Breast epithelium (tissue), 4 donors: ENCODE measurements around the gene PAPSS2. TPM values are rescaled to one million over a fixed set of nuclear protein-coding genes. Genes with fewer than 3 reads are reported as not detected.
A peak's percentile ranks its signal among the peaks of the same experiment; 100 is the strongest.

Experiments
- DNase-seq, 2 donors: peaks; one replicate each; pipeline ENCODE4 v3.0.0-alpha.2; 2019; ENCODE audit warnings: low spot score in 2 of 2
- H3K27ac ChIP-seq, 2 donors: fragments of 200-600 bp; sonication (generic) in 1 of 2; one replicate each; pipeline ENCODE4 v1.5.1; 2016 to 2019; ENCODE audit warnings: mild to moderate bottlenecking in 1 of 2
- H3K27me3 ChIP-seq, 2 donors: fragments of 200-600 bp; sonication (generic) in 1 of 2; one replicate each; pipeline versions ENCODE4 v1.5.1 to v1.6.0; 2017 to 2019; ENCODE audit warnings: control low read depth in 1 of 2, mild to moderate bottlenecking in 1 of 2
- H3K36me3 ChIP-seq: fragments of 200-600 bp; one replicate; pipeline ENCODE4 v1.5.1; 2019
- H3K4me1 ChIP-seq, 2 donors: fragments of 200-600 bp; sonication (generic); one replicate each; pipeline ENCODE4 v1.5.1; 2016 to 2019; ENCODE audit warnings: control low read depth in 1 of 2
- H3K4me3 ChIP-seq, 3 donors: fragments of 200-600 bp; sonication (generic); 1 replicate in 2 of 3; 2 replicates in 1 of 3; pipeline ENCODE4 v1.5.1; 2016 to 2019; ENCODE audit warnings: mild to moderate bottlenecking in 3 of 3, moderate library complexity in 2 of 3
- H3K9me3 ChIP-seq, 2 donors: fragments of 200-600 bp; sonication (generic) in 1 of 2; one replicate each; pipeline ENCODE4 v1.5.1; 2016 to 2019; ENCODE audit warnings: control low read depth in 1 of 2
- POLR2A ChIP-seq: fragments of 450-650 bp; IDR thresholded peaks from one replicate; pipeline ENCODE4 v1.6.1; 2016; ENCODE audit warnings: antibody characterized with exemption, mild to moderate bottlenecking, moderate library complexity
- POLR2AphosphoS5 ChIP-seq, 3 donors: sonication (generic); formaldehyde crosslinking; IDR thresholded peaks; one replicate each; pipeline ENCODE4 v1.6.1; 2017; ENCODE audit warnings: antibody characterized with exemption in 3 of 3
- intact Hi-C: fragments of 100-400 bp; cut with DNase I; formaldehyde crosslinking; loops from one replicate; pipeline ENCODE4 v1.15.1; 2023; ENCODE audit warnings: low total_unique reads
- total RNA-seq, 3 donors: library from RNA; depleted of rRNA; stranded (reverse); fragments of >200 nt; gene quantifications; one replicate each; pipeline ENCODE4 v1.1.0, GENCODE V29; 2016
- TF ChIP-seq, protein P1 (sequence below), 3 donors: fragments of 450-650 bp; IDR thresholded peaks; one replicate each; pipeline ENCODE4 v1.5.1; 2016 to 2017; ENCODE audit warnings: antibody characterized with exemption in 3 of 3, mild to moderate bottlenecking in 3 of 3, moderate library complexity in 3 of 3

PAPSS2 gene
- total RNA-seq, 3 donors from 2014 or later, result 21.1 to 33.8 (median 27.2) TPM

DNA sequence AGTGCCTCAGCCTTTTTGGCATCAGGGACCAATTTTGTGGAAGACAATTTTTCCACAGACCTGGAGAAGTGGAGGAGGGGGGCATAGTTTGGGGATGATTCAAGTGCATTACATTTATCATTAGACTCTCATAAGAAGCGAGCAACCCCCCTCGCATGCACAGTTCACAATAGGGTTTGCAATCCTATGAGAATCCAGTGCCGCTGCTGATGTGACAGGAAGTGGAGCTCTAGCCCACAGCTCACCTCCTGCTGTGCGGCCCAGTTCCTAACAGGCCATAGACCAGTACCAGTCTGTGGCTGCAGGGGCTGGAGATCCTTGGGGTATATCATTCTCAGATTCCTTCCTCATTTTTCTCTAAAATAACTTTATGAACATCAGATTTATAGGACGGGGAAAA is 107.6 kb downstream of the PAPSS2 start:
- intact Hi-C loops, result no loop called here
- Histone ChIP-seq H3K36me3 (no peaks in the 10 kb centered on the region), H3K4me1 (no peaks in the 10 kb centered on the region), H3K27ac (no peak overlapping the region), H3K4me3 (no peak overlapping the region), H3K9me3 (no peaks in the 10 kb centered on the region), H3K27me3 (no peaks in the 10 kb centered on the region)
- no peak for TF ChIP-seq POLR2A
- TF ChIP-seq, protein P1, sequence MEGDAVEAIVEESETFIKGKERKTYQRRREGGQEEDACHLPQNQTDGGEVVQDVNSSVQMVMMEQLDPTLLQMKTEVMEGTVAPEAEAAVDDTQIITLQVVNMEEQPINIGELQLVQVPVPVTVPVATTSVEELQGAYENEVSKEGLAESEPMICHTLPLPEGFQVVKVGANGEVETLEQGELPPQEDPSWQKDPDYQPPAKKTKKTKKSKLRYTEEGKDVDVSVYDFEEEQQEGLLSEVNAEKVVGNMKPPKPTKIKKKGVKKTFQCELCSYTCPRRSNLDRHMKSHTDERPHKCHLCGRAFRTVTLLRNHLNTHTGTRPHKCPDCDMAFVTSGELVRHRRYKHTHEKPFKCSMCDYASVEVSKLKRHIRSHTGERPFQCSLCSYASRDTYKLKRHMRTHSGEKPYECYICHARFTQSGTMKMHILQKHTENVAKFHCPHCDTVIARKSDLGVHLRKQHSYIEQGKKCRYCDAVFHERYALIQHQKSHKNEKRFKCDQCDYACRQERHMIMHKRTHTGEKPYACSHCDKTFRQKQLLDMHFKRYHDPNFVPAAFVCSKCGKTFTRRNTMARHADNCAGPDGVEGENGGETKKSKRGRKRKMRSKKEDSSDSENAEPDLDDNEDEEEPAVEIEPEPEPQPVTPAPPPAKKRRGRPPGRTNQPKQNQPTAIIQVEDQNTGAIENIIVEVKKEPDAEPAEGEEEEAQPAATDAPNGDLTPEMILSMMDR (IDR thresholded peaks at IDR 0.05), result no peak
- TF ChIP-seq POLR2AphosphoS5 (IDR thresholded peaks at IDR 0.05), result no peak
- no peak for DNase-seq

DNA sequence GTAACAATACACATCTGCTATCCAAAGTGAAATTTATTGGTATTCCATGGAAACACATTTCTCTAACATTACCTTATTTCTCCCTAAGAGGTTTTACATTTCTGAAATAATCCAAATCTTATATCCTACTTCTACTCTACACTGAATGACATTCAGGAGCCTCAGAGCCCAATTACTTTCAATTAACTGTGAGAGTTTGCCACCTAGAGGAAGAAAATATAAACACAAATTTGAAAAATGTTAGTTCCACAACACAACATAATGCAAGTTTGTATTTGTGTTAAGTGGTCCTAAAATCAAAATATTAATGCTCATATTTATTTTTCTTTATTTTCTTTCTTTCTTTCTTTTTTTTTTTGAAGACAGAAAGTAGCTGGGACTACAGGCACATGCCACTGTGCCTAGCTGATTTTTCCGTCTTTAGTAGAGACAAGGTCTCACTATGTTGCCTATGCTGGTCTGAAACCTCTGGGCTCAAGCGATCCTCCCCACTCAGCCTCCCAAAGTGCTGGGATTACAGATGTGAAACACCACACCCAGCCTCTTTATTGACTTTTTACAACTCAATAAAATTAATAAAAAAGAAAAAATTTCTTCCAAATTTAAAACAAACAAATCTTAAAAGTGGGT is 112.3 kb downstream of the PAPSS2 start:
- H3K36me3 ChIP-seq, result no peaks in the 10 kb centered on the region
- TF ChIP-seq POLR2AphosphoS5 (IDR thresholded peaks at IDR 0.05), result no peak
- TF ChIP-seq, protein P1 (IDR thresholded peaks at IDR 0.05), result peak; percentile 42 to 58 (median 48)
- no peak for TF ChIP-seq POLR2A
- H3K27me3 ChIP-seq, result no peaks in the 10 kb centered on the region
- intact Hi-C loops, result loop anchor here (10.0 kb wide), 1 partner anchor 763 kb away; no protein-coding TSS in a partner anchor
- no peak overlapping the region for H3K27ac ChIP-seq
- H3K4me1 ChIP-seq, result no peaks in the 10 kb centered on the region
- no peak for DNase-seq
- no peak overlapping the region for H3K4me3 ChIP-seq
- no peaks in the 10 kb centered on the region for H3K9me3 ChIP-seq

DNA sequence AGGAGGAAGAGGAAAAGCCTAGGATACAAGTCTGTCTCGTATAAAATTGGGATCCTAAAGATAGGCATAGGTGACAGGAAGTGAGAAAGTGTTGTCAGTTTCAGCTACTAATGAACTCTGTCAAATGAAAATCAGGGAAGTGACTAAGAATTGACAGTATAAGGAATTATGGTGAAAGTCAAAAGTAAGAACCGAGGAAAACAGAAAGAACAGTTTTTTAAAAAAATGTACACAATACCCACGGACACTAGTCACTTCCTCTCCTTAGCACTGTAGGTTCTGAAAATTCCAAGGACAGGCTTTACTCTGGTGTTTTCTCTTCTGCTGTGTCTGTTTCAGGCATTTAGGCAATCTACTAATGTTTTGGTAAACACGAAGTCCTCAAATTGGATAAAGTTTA is 116.1 kb downstream of the PAPSS2 start:
- Histone ChIP-seq H3K4me3 (no peak overlapping the region), H3K27ac (no peak overlapping the region), H3K9me3 (no peaks in the 10 kb centered on the region), H3K27me3 (no peaks in the 10 kb centered on the region), H3K36me3 (no peaks in the 10 kb centered on the region), H3K4me1 (no peaks in the 10 kb centered on the region)
- TF ChIP-seq POLR2AphosphoS5 (IDR thresholded peaks at IDR 0.05), result no peak
- no peak for TF ChIP-seq POLR2A
- TF ChIP-seq, protein P1 (IDR thresholded peaks at IDR 0.05), result no peak
- no peak for DNase-seq
- intact Hi-C loops, result loop anchor here (10.0 kb wide), 1 partner anchor 759 kb away; no protein-coding TSS in a partner anchor

DNA sequence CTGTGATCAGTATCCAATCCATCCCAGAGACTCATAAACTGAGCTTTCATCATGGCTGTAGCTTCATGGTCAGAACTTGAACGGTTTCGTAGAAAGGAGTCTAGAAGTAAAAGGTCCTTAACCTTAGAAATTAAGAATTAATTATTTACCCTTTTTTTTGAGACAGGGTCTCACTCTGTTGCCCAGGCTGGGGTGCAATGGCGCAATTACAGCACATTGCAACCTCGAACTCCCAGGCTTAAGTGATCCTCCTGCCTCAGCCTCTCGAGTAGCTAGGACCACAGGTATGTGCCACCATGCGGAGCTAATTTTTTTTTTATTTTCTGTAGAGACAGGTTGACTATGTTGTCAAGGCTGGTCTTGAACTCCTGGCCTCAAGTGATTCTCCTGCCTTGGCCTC is 116.7 kb downstream of the PAPSS2 start:
- no peaks in the 10 kb centered on the region for H3K27me3 ChIP-seq
- H3K9me3 ChIP-seq, result no peaks in the 10 kb centered on the region
- intact Hi-C loops, result loop anchor here (10.0 kb wide), 1 partner anchor 758 kb away; no protein-coding TSS in a partner anchor
- H3K27ac ChIP-seq, result no peak overlapping the region
- DNase-seq, result no peak
- H3K4me3 ChIP-seq, result no peak overlapping the region
- TF ChIP-seq POLR2A (no peak), POLR2AphosphoS5 (IDR thresholded peaks at IDR 0.05) (no peak)
- TF ChIP-seq, protein P1 (IDR thresholded peaks at IDR 0.05), result no peak
- H3K36me3 ChIP-seq, result no peaks in the 10 kb centered on the region
- no peaks in the 10 kb centered on the region for H3K4me1 ChIP-seq

DNA sequence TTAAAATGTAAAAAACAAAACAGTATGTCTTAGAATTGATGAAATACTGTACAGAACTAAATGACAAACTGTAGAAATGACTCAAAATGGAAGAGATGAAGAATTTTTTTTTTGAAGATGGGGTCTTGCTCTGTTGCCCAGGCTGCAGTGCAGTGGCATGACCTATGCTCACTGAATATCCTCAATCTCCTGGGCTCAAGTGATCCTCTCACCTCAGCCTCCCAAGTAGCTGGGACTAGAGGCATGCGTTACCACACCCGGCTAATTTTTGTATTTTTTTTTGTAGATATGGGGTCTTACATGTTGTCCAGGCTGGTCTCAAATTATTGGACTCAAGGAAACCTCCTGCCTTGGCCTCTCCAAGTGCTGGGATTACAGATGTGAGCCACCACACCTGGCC is 121.9 kb downstream of the PAPSS2 start:
- no peaks in the 10 kb centered on the region for H3K36me3 ChIP-seq
- H3K27me3 ChIP-seq, result no peaks in the 10 kb centered on the region
- DNase-seq, result no peak
- intact Hi-C loops, result no loop called here
- TF ChIP-seq POLR2AphosphoS5 (IDR thresholded peaks at IDR 0.05), result no peak
- no peak for TF ChIP-seq POLR2A
- TF ChIP-seq, protein P1 (IDR thresholded peaks at IDR 0.05), result no peak
- H3K27ac ChIP-seq, result no peak overlapping the region
- no peaks in the 10 kb centered on the region for H3K4me1 ChIP-seq
- no peaks in the 10 kb centered on the region for H3K9me3 ChIP-seq
- H3K4me3 ChIP-seq, result no peak overlapping the region
